Stimulated activated CD4-positive, alpha-beta T cell treated with anti-CD3 and anti-CD28 coated beads, TNF-alpha, amount 100 ng/mL, for 4 hours (primary cell): ENCODE measurements around the gene ACTR1A.
A peak's percentile ranks its signal among the peaks of the same experiment; 100 is the strongest.

Experiments
- DNase-seq, 3 experiments: peaks; one replicate each; pipeline ENCODE4 v3.0.0-alpha.2; 2020; ENCODE audit warnings: low read depth in 3 of 3

Gene ACTR1A

GRCh38 chr10:102485093-102485784 lies 17.3 kb downstream of the ACTR1A start:
- no peak for DNase-seq

GRCh38 chr10:102484021-102484420 lies 18.5 kb downstream of the ACTR1A start:
- DNase-seq: no peak

GRCh38 chr10:102480396-102480795 lies 22.1 kb downstream of the ACTR1A start:
- no peak for DNase-seq

- DNase-seq: no peak
These were observed 22.9 kb downstream of the ACTR1A start for GRCh38 chr10:102479651-102480050.

- DNase-seq: no peak
These were observed 25.9 kb downstream of the ACTR1A start for GRCh38 chr10:102476466-102477141.

GRCh38 chr10:102475451-102476040 lies 27.0 kb downstream of the ACTR1A start:
- DNase-seq: no peak

- DNase-seq: no peak
These were observed 28.8 kb downstream of the ACTR1A start for GRCh38 chr10:102473445-102474331.

GRCh38 chr10:102470579-102471546 lies 31.6 kb downstream of the ACTR1A start:
- DNase-seq: no peak

- no peak for DNase-seq
These were observed 33.8 kb downstream of the ACTR1A start for GRCh38 chr10:102468683-102469082.

GRCh38 chr10:102467971-102468438 lies 34.5 kb downstream of the ACTR1A start:
- DNase-seq: no peak

GRCh38 chr10:102467318-102467717 lies 35.2 kb downstream of the ACTR1A start:
- DNase-seq: no peak

GRCh38 chr10:102465466-102465865 lies 37.0 kb downstream of the ACTR1A start:
- DNase-seq: no peak

GRCh38 chr10:102463983-102464382 lies 38.5 kb downstream of the ACTR1A start:
- no peak for DNase-seq

GRCh38 chr10:102462512-102463054 lies 39.9 kb downstream of the ACTR1A start:
- no peak for DNase-seq

- peak; percentile 89 to 93 (median 90) for DNase-seq
These were observed 41.1 kb downstream of the ACTR1A start for GRCh38 chr10:102461187-102462054.

- no peak for DNase-seq
These were observed 41.7 kb downstream of the ACTR1A start for GRCh38 chr10:102460836-102461186.

GRCh38 chr10:102458656-102459055 lies 43.9 kb downstream of the ACTR1A start:
- DNase-seq: no peak

- no peak for DNase-seq
These were observed 44.8 kb downstream of the ACTR1A start for GRCh38 chr10:102457591-102458150.

GRCh38 chr10:102455893-102456471 lies 46.5 kb downstream of the ACTR1A start:
- no peak for DNase-seq
